IMR-90 (cell line): Measurements from ENCODE around the gene TMEM213. TPM values are rescaled to one million over a fixed set of nuclear protein-coding genes. Genes with fewer than 3 reads are reported as not detected.

Experiments
- RFX5 ChIP-seq: IDR thresholded peaks from 2 replicates; pipeline ENCODE4 v1.8.0; 2012; ENCODE audit warnings: low read depth, mild to moderate bottlenecking, low read length, moderate library complexity
- microRNA-seq, 2 experiments: library from miRNA; stranded (forward) in 1 of 2; unstranded in 1 of 2; fragments of 10-50 nt in 1 of 2; fragments of <30 nt in 1 of 2; gene quantifications in 1 of 2; microRNA quantifications in 1 of 2; one replicate each; pipeline versions ENCODE3 to v1.1.0; 2013 to 2020; ENCODE audit not compliant: insufficient read depth in 1 of 2, insufficient read length in 1 of 2, unreplicated experiment in 1 of 2
- polyA plus RNA-seq, 3 experiments: library from polyadenylated mRNA; depleted of rRNA; stranded (reverse); fragments of >200 nt; gene quantifications; 2 replicates each; pipeline ENCODE4 v1.2.3, GENCODE V29; 2012; ENCODE audit warnings: low replicate concordance in 1 of 3
- small RNA-seq, 5 experiments: library from RNA; depleted of rRNA; stranded (forward); fragments of <200 nt; gene quantifications; one replicate each; pipeline ENCODE3, GENCODE V24; 2012
- total RNA-seq: library from RNA; depleted of rRNA; stranded (reverse); fragments of >200 nt; gene quantifications from 2 replicates; pipeline ENCODE4 v1.2.3, GENCODE V29; 2012; rRNA removed

Gene TMEM213
- total and polyA plus RNA-seq, 2 of the 4 experiments (the other 2 are of a cell fraction) = not detected

- no peak for TF ChIP-seq RFX5
Observed at GRCh38 chr7:138887085-138887710, 89.4 kb downstream of the TMEM213 start (continued).

Small RNAs within 50 kb of the gene (microRNA-seq; reads per million reads assigned to microRNA genes)
- not detected for gene RNU6-1272P (ENCODE audit: insufficient read depth, insufficient read length)

Small RNAs within 50 kb of the gene (small RNA-seq; reads per million reads assigned to genes)
- gene RNU6-1272P = 0 reads per million in 5 experiments

Other genes with a start within 250 kb of the TMEM213 start
- gene SVOPL, start 96.6 kb upstream of the TMEM213 start, total RNA-seq = not detected in 2 replicates
- not detected in 2 replicates for gene SVOPL, start 96.6 kb upstream of the TMEM213 start, polyA plus RNA-seq (2012; rRNA removed)
- gene ATP6V0A4, start 202 bp downstream of the TMEM213 start, total RNA-seq = under 0.01 and 0.18 TPM in 2 replicates
- gene ATP6V0A4, start 202 bp downstream of the TMEM213 start, polyA plus RNA-seq (2012; rRNA removed) = 0.05 TPM in 1 of 2 replicates, not detected in the other
- 1.1 and 1.3 TPM in 2 replicates for gene KIAA1549, start 183.4 kb downstream of the TMEM213 start, total RNA-seq
- 3.2 and 3.3 TPM in 2 replicates for gene KIAA1549, start 183.4 kb downstream of the TMEM213 start, polyA plus RNA-seq (2012; rRNA removed)
- 4.5 and 4.7 TPM in 2 replicates for gene ZC3HAV1L, start 238.0 kb downstream of the TMEM213 start, total RNA-seq
- gene ZC3HAV1L, start 238.0 kb downstream of the TMEM213 start, polyA plus RNA-seq (2012; rRNA removed) = 7.4 and 9.4 TPM in 2 replicates